Head of caudate nucleus (tissue), 42 donors: ENCODE data around the gene TSNAXIP1.
"Not testable (repeated sequence)": the region's sequence is repeated elsewhere in the genome, so short reads cannot be mapped to it uniquely, and the experiment has no call there.

Source experiments
- DNase-seq, 42 donors: peaks; one replicate each; pipeline versions ENCODE4 v3.0.0 to v3.0.0-alpha.2; 2020 to 2021; ENCODE audit warnings: mixed read lengths in 7 of 42
- intact Hi-C: fragments of 100-400 bp; cut with DNase I; formaldehyde crosslinking; loops from one replicate; pipeline ENCODE4 v1.15.0; 2022

Gene TSNAXIP1

DNA sequence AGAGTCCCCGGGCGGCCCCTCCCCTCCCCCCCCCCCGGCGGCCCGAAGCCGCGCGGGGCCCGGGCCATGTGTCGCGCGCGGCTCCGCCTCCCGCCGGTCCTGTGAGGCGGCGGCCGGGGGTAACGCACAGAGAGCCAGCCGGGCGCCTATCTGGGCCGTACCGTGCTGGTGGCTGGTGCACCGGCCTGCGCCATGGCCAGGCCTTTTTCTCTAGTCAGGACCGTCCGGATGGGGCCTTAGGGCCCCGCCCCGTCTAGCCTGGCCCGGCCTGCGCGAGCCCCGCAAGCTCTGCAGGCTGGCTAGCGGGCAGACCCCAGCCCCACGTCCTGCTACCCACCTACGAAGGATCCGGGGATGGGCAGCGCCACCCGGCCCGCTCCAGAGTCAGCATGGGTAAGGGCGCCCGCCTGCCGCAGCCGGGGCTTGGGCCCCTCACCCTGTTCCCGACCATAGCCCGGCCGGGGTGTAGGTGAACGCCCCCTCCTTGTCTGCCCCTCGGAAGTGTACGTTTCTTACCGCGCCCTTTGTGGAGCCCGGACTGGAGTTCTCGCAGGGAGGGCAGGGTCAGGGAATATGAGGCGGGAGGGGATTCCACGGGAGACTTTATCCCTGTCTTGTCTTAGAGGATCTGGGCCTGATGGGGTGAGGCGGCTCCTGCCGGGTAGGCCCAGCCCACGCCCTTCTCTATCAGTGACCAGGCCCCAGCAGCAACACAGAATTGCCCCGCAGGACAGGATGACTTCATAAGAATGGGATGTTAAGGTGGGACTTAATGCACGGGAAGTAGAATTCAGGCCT lies 40.6 kb downstream of the TSNAXIP1 start, which contains the start of gene CENPT:
TSS of gene CENPT (minus strand) at position 630 of the 798 bp plus-strand sequence. CDS start 13,834 bp downstream, outside the sequence.
- intact Hi-C loops: loop anchor here (2.0 kb wide), 1 partner anchor 36 kb away; no protein-coding TSS in a partner anchor
- peak in 22 of 42 donors; percentile 23 to 81 (median 64) for DNase-seq

GRCh38 chr16:67848118-67848517 lies 41.4 kb downstream of the TSNAXIP1 start:
- no peak for DNase-seq
- intact Hi-C loops: no loop called here

DNA sequence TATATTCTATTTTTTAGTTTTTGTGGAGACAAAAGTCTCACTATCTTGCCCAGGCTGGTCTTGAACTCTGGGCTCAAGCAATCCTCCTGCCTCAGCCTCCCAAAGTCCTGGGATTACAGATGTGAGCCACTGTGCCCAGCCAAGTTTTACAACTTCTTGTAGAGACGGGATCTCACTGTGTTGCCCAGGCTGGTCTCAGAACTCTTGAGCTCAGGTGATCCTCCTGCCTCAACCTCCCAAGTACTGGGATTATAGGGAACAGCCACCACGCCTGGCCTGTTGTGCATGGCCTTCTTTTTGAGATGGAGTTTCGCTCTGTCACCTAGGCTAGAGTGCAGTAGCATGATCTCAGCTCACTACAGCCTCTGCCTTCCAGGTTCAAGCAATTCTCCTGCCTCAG lies 47.0 kb downstream of the TSNAXIP1 start:
- DNase-seq: no peak
- intact Hi-C loops: no loop called here

DNA sequence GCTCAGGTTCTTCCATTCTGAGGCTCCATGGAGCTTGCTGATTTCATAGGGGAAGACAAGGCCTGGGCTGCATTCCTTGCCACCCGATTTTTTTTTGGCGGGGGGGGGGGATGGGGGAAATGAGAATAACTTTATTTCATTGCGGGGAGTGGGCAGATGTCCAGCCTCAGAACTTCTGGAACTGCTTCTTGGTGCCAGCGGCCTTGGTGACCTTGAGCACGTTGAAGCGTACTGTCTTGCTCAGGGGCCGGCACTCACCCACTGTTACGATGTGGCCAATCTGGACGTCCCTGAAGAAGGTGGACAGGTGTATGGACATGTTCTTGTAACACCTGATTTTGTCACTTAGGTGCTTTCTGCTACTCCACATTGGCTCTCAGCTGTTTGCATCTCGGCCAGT lies 49.1 kb downstream of the TSNAXIP1 start:
- intact Hi-C loops: no loop called here
- no peak for DNase-seq

DNA sequence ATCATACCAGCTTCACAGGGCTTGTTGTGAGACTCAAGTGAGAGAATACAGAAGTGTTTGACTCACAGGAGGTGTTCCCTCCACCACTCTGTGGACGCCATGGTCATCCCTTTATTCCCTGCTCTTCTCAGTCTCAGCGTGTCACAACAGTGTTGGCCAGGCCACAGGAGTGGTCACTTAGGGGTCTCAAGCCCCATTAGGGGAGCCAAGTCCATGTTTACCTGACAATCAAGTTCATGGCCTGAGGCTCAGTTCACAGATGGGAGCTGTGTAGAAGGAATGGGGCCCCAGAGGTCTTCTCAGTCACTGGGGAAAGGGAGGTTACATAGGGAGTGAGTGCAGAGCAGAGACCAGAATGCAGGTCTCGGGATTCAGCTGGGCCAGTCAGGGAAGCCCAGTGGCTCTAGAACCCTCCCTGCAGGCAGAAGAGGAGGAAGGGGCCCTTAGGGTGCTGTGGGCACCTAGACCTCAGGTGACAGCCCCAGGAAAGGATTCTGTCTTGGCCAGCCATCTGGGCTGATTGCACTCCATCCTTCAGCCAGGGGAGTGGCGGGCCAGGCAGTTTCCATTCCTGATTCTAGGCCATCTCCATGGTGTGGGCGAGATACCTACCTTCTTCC lies 50.3 kb downstream of the TSNAXIP1 start:
- DNase-seq: no peak
- intact Hi-C loops: no loop called here

DNA sequence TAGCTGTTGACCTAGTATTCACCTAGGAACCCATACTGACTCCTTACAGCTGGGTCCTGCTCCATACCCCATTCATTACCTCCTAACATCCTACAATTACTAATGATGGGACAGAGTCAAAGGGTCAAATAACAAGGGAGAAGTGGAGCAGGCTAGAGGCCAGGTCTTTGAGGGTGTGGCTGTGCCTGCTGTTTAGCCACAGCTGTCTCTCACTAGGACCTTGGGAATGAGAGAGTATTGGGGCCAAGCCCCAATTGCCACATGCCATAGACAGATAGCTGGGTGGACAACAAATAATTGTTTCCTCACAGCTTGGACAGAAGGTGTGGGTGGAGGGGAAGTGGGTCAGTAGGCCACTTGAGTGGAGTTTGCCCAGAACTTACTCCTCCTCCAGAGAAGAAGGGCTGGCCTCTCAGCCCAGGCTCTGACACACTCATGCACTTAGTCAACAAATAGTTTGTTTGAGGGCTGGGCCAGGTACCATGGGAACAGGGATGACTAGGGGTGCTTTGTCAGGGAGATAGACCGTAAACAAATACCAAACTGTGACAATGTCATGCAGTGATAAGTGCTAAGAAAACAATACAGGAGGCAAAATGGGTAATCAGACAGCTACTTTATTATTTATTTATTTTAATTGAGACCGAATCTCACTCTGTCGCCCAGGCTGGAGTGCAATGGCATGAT lies 51.0 kb downstream of the TSNAXIP1 start:
- peak in 4 of 42 donors; percentile 21 to 77 (median 40) for DNase-seq
- intact Hi-C loops: no loop called here

DNA sequence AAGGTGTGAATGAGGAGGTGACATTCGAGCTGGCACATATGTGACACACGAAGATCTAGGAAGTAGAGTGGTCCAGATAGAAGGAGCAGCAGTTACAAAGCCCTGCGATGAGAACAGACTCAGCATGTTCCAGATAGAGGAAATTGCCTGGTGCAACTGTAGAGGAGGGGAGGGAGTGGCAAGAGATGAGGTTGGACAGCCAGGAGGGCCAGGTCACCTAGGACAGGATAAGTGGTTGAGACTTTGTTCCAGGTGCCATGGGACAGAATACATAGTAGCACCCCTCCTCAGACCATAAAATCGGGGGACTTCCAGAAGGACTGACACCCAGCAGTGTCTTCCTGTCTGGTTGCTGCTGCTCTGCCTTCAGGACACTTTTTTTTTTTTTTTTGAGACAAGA lies 51.8 kb downstream of the TSNAXIP1 start:
- intact Hi-C loops: no loop called here
- no peak for DNase-seq

DNA sequence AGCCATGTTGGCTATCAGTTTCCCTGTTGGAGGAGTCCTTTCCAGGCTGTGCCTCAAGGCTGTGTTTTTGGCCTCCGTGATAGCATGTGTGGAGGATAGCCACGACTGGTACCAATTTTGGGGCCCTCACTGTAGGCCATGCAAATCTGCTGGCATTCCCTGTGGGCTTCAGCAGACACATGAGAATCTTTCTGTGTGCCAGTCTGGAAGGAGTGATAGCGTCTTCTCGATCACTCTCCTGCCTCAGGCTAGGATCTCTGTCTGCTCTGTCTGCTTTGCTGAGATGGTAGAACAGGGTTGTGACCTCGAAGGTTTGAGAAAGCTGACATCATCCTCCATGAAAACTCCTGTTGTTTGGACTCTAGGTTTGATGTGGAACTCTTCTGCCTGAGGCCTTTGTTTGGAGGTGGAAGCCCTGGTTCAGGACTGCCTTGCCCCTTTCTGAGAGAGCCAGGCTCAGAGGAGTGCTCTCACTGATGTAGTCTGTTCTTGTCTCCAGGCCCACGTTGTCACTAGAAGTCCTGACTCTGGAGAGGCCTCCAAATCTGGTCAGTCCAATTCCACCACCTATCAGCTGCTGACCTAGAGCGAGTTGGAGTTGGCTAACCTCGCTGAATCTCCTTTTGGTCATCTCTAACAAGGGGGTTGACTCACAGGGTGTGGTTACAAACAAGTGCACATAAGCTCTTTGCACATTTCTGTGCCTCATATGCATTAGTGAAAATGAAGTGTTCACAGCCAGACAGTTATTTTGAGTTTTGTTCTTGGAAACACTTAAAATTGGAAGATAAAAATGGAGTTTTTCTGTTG lies 54.1 kb downstream of the TSNAXIP1 start:
- DNase-seq: no peak
- intact Hi-C loops: no loop called here

DNA sequence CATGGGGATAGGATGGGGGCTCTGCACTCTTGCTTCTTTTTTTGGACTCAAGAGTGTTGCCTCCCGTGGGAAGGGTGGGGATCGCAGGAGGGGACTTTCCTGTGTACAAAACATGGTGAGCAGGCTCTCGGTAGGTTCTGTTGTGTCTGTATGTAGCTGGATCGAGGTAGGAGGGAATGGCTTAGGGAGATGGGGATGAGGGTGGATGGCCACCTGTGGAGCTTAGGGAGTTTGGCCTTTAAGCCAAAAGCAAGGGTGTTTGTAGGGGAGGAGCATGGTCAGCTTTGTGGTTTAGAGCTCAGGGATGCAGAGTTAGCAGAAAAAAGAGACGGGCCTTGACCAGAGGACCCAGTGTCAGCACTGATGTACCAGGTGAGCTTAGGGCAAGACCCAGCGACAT lies 55.2 kb downstream of the TSNAXIP1 start:
- no peak for DNase-seq

GRCh38 chr16:67862623-67863583 lies 56.2 kb downstream of the TSNAXIP1 start:
- DNase-seq: peak in 3 of 42 donors; percentile 17 to 49 (median 36)
- intact Hi-C loops: no loop called here

More for the DNA sequence above, 55.2 kb downstream of the TSNAXIP1 start:
- intact Hi-C loops: no loop called here

GRCh38 chr16:67864044-67864443 lies 57.4 kb downstream of the TSNAXIP1 start:
- intact Hi-C loops, DNase-seq: not testable (repeated sequence)

DNA sequence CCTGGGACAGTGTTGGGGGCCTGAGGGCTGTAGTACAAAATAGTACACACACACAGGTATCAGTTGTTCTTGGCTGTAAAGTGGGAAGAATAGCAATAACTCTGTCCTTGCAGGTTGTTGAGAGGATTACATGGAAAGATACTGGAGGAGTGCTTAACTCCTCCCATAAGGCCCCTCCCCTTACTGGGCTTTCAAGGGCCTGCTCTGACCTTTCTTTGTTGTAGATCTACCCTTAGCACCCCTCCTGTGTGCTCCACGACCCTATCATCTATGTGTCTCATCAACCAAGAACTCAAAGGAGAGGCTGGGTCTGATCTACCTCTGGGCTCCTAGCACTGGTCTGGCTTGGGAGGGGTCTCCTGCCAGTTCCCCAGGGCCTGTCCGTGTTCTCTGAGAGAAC lies 57.9 kb downstream of the TSNAXIP1 start:
- no peak for DNase-seq
- intact Hi-C loops: no loop called here

DNA sequence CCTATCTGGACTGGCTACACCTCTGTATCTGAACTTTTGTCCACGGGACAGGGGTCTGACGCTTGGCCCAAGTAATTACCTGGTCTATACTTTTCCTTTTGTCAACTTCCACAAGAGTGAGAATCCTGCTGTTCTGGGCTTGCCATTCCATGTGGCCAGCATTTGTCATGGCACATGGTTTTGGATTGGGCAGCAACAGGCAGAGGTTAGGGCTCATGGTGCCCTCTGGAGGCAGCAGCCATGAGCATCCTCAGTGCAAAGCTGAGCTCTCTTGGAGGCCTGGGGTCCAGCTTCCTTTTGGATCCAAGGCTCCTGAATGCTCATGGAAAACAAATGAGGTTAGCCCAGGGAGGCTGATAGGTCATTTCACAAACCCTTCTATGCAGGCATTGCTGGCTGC lies 58.6 kb downstream of the TSNAXIP1 start:
- intact Hi-C loops: no loop called here
- no peak for DNase-seq

DNA sequence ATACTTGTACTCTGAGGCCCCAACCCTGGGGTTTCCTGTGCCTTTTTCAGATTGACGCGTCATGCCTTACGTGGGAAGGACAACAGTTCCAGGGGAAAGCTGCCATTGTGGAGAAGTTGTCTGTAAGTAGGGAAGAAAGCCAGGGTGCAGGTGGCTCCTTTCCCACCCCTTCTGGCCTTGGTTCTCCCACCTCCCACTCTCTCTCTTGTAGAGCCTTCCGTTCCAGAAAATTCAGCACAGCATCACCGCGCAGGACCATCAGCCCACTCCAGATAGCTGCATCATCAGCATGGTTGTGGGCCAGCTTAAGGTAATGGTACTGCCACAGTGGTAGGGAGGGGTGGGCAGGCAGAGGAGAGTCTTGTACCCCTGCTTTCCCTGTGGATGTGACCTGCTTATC lies 61.6 kb downstream of the TSNAXIP1 start:
- intact Hi-C loops: no loop called here
- no peak for DNase-seq

GRCh38 chr16:67869653-67870052 lies 63.0 kb downstream of the TSNAXIP1 start:
- intact Hi-C loops: no loop called here

GRCh38 chr16:67871256-67871655 lies 64.6 kb downstream of the TSNAXIP1 start:
- intact Hi-C loops: no loop called here

More at GRCh38 chr16:67869653-67870052, 63.0 kb downstream of the TSNAXIP1 start:
- no peak for DNase-seq

GRCh38 chr16:67872131-67872630 lies 65.5 kb downstream of the TSNAXIP1 start:
- no peak for DNase-seq
- intact Hi-C loops: no loop called here

More at GRCh38 chr16:67871256-67871655, 64.6 kb downstream of the TSNAXIP1 start:
- DNase-seq: no peak
